Hepatic stellate cell (primary cell): ENCODE measurements around the gene NEK9.

Experiments used
- DNase-seq: peaks from one replicate; pipeline ENCODE4 v3.0.0; 2011; ENCODE audit warnings: low spot score

NEK9 gene

GRCh38 chr14:75067212-75067611, 59.6 kb downstream of the NEK9 start:
- DNase-seq = no peak

GRCh38 chr14:75066691-75067090, 60.2 kb downstream of the NEK9 start:
- DNase-seq = no peak

GRCh38 chr14:75064205-75064567, 62.7 kb downstream of the NEK9 start:
- no peak for DNase-seq

- peak; percentile 95 for DNase-seq
These were observed 63.2 kb downstream of the NEK9 start, which contains the start of gene ACYP1 for GRCh38 chr14:75063491-75064204. Gene ACYP1, minus strand, starts transcription at chr14:75064024. Its CDS starts 471 bp downstream, at chr14:75063553.

- DNase-seq = no peak
These were observed 63.8 kb downstream of the NEK9 start for GRCh38 chr14:75063013-75063412.

- DNase-seq = no peak
These were observed 66.4 kb downstream of the NEK9 start for GRCh38 chr14:75060420-75060819.

GRCh38 chr14:75059642-75060041, 67.2 kb downstream of the NEK9 start:
- no peak for DNase-seq

- DNase-seq = no peak
These were observed 72.4 kb downstream of the NEK9 start for GRCh38 chr14:75054421-75054820.

- no peak for DNase-seq
These were observed 73.2 kb downstream of the NEK9 start for GRCh38 chr14:75053396-75054291.

- no peak for DNase-seq
These were observed 75.3 kb downstream of the NEK9 start for GRCh38 chr14:75051556-75051899.

GRCh38 chr14:75050852-75051555, 75.8 kb downstream of the NEK9 start, which contains the start of gene MLH3:
Gene MLH3, minus strand, starts transcription at chr14:75051467. Its CDS starts 1,812 bp downstream, at chr14:75049655.
- DNase-seq = peak; percentile 88

- no peak for DNase-seq
These were observed 77.1 kb downstream of the NEK9 start for GRCh38 chr14:75049731-75050201.

- no peak for DNase-seq
These were observed 77.7 kb downstream of the NEK9 start for GRCh38 chr14:75049136-75049535.

GRCh38 chr14:75048101-75048500, 78.7 kb downstream of the NEK9 start:
- no peak for DNase-seq

GRCh38 chr14:75047506-75047905, 79.3 kb downstream of the NEK9 start:
- no peak for DNase-seq

- DNase-seq = no peak
These were observed 79.9 kb downstream of the NEK9 start for GRCh38 chr14:75046899-75047298.

- no peak for DNase-seq
These were observed 80.6 kb downstream of the NEK9 start for GRCh38 chr14:75046275-75046674.

GRCh38 chr14:75044752-75045151, 82.1 kb downstream of the NEK9 start:
- DNase-seq = no peak

- DNase-seq = peak; percentile 20
These were observed 82.5 kb downstream of the NEK9 start for GRCh38 chr14:75044322-75044721.

GRCh38 chr14:75042035-75042434, 84.8 kb downstream of the NEK9 start:
- DNase-seq = no peak

- DNase-seq = no peak
These were observed 85.2 kb downstream of the NEK9 start for GRCh38 chr14:75041613-75042012.

- DNase-seq = no peak
These were observed 85.9 kb downstream of the NEK9 start for GRCh38 chr14:75040959-75041358.
